GM23338 (cell line): Measurements from ENCODE around the gene OR8B12. TPM values are rescaled to one million over a fixed set of nuclear protein-coding genes. Genes with fewer than 3 reads are reported as not detected.
A peak's percentile ranks its signal among the peaks of the same experiment; 100 is the strongest.

Experiments used
- ATAC-seq: fragments of 200-7000 bp; cut with Tn5 transposase; 3 replicates; pipeline ENCODE4 v1.9.1; 2020
- DNase-seq: peaks from one replicate; pipeline ENCODE4 v3.0.0-alpha.2; 2015; ENCODE audit warnings: low spot score
- H2AFZ ChIP-seq: fragments of 200-600 bp; sonication (generic); 2 replicates; pipeline ENCODE4 v1.8.0; 2016; ENCODE audit warnings: antibody characterized with exemption, mild to moderate bottlenecking, moderate library complexity
- H3F3A ChIP-seq: fragments of 200-600 bp; sonication (generic); replicated peaks from 2 replicates; pipeline ENCODE4 v1.8.0; 2017; ENCODE audit warnings: antibody characterized with exemption, mixed run types, low read depth
- H3K27ac ChIP-seq: fragments of 200-600 bp; sonication (generic); 2 replicates; pipeline ENCODE4 v1.6.1; 2016; ENCODE audit warnings: low read depth
- H3K27me3 ChIP-seq: fragments of 200-600 bp; sonication (generic); 2 replicates; pipeline ENCODE4 v1.8.0; 2016; ENCODE audit warnings: mild to moderate bottlenecking, mixed run types, moderate library complexity; ENCODE audit not compliant: insufficient read depth
- H3K36me3 ChIP-seq: fragments of 200-600 bp; sonication (generic); 2 replicates; pipeline ENCODE4 v1.8.0; 2016; ENCODE audit warnings: mild to moderate bottlenecking; ENCODE audit not compliant: insufficient read depth
- H3K4me1 ChIP-seq: fragments of 200-600 bp; sonication (generic); 2 replicates; pipeline ENCODE4 v1.8.0; 2016; ENCODE audit warnings: mild to moderate bottlenecking, moderate library complexity; ENCODE audit not compliant: insufficient read depth
- H3K4me2 ChIP-seq: fragments of 200-600 bp; sonication (generic); 2 replicates; pipeline ENCODE4 v1.7.1; 2017; ENCODE audit warnings: mixed run types
- H3K4me3 ChIP-seq: fragments of 200-600 bp; sonication (generic); 2 replicates; pipeline ENCODE4 v1.6.1; 2016; ENCODE audit warnings: mixed run types
- H3K79me2 ChIP-seq: fragments of 200-600 bp; sonication (generic); replicated peaks from 2 replicates; pipeline ENCODE4 v1.8.0; 2017; ENCODE audit warnings: mild to moderate bottlenecking; ENCODE audit not compliant: insufficient read depth
- H3K9me2 ChIP-seq: fragments of 200-600 bp; sonication (generic); 2 replicates; pipeline ENCODE4 v1.8.0; 2017; ENCODE audit not compliant: insufficient read depth
- H4K20me1 ChIP-seq: fragments of 200-600 bp; sonication (generic); replicated peaks from 2 replicates; pipeline ENCODE4 v1.8.0; 2017; ENCODE audit warnings: mild to moderate bottlenecking; ENCODE audit not compliant: insufficient read depth
- H3K27ac Mint-ChIP-seq: 2 replicates; pipeline ENCODE4 v1.8.0; 2020; ENCODE audit warnings: inconsistent platforms, mild to moderate bottlenecking, moderate library complexity, mixed read lengths
- H3K27me3 Mint-ChIP-seq: 3 replicates; pipeline ENCODE4 v1.8.0; 2022; ENCODE audit warnings: low read depth, mild to moderate bottlenecking, moderate library complexity, mixed read lengths, inconsistent platforms; ENCODE audit not compliant: insufficient read depth, poor library complexity
- H3K36me3 Mint-ChIP-seq: 3 replicates; pipeline ENCODE4 v1.8.0; 2021; ENCODE audit warnings: low read depth, mild to moderate bottlenecking, inconsistent platforms, moderate library complexity, mixed read lengths
- H3K4me1 Mint-ChIP-seq: 3 replicates; pipeline ENCODE4 v1.8.0; 2020; ENCODE audit warnings: mild to moderate bottlenecking, inconsistent platforms, mixed read lengths
- H3K4me3 Mint-ChIP-seq: 3 replicates; pipeline ENCODE4 v1.8.0; 2021; ENCODE audit warnings: moderate library complexity, mild to moderate bottlenecking, inconsistent platforms, mixed read lengths
- H3K9me3 Mint-ChIP-seq: 3 replicates; pipeline ENCODE4 v1.8.0; 2020; ENCODE audit warnings: moderate library complexity, mild to moderate bottlenecking, inconsistent platforms, mixed read lengths
- CREB1 ChIP-seq: fragments of 250-450 bp; sonication (Bioruptor Pico); IDR thresholded peaks from 2 replicates; pipeline ENCODE4 v1.5.0; 2020; ENCODE audit warnings: low read depth, mild to moderate bottlenecking, moderate library complexity
- CTCF ChIP-seq, 2 experiments: fragments of 200-600 bp in 1 of 2; sonication (generic) in 1 of 2; conservative IDR thresholded peaks; 2 replicates each; pipeline versions ENCODE4 v1.5.1 to v1.6.1; 2016 to 2017; ENCODE audit warnings: antibody characterized with exemption in 2 of 2, low read depth in 2 of 2, mild to moderate bottlenecking in 2 of 2, moderate library complexity in 1 of 2
- ETS1 ChIP-seq: IDR thresholded peaks from 2 replicates; pipeline ENCODE4 v1.6.1; 2016; ENCODE audit warnings: antibody characterized with exemption
- EZH2 ChIP-seq: fragments of 200-600 bp; sonication (generic); IDR thresholded peaks from one replicate; pipeline ENCODE4 v1.8.0; 2017; ENCODE audit warnings: antibody characterized with exemption, mild to moderate bottlenecking, low read depth; ENCODE audit not compliant: unreplicated experiment
- EZH2phosphoT487 ChIP-seq: fragments of 200-600 bp; sonication (generic); IDR thresholded peaks from one replicate; pipeline ENCODE4 v1.8.1; 2018; ENCODE audit warnings: antibody characterized with exemption; ENCODE audit not compliant: unreplicated experiment
- JUNB ChIP-seq: IDR thresholded peaks from one replicate; pipeline ENCODE4 v1.6.1; 2016; ENCODE audit warnings: antibody characterized with exemption; ENCODE audit not compliant: unreplicated experiment
- NANOG ChIP-seq: IDR thresholded peaks from 2 replicates; pipeline ENCODE4 v1.6.1; 2016; ENCODE audit warnings: antibody characterized with exemption, borderline replicate concordance
- POLR2AphosphoS5 ChIP-seq: IDR thresholded peaks from 2 replicates; pipeline ENCODE4 v1.6.1; 2016; ENCODE audit warnings: antibody characterized with exemption, low read depth
- REST ChIP-seq: IDR thresholded peaks from one replicate; pipeline ENCODE4 v1.6.1; 2018; ENCODE audit warnings: antibody characterized with exemption; ENCODE audit not compliant: unreplicated experiment
- ZNF114 ChIP-seq: fragments of 250-450 bp; sonication (Bioruptor Pico); IDR thresholded peaks from 2 replicates; pipeline ENCODE4 v1.5.0; 2020; ENCODE audit warnings: mild to moderate bottlenecking, moderate library complexity
- ZNF331 ChIP-seq: fragments of 250-450 bp; sonication (Bioruptor Pico); IDR thresholded peaks from 2 replicates; pipeline ENCODE4 v1.5.0; 2020; ENCODE audit warnings: low read depth, mild to moderate bottlenecking, moderate library complexity
- ZNF462 ChIP-seq: fragments of 250-450 bp; sonication (Bioruptor Pico); IDR thresholded peaks from 2 replicates; pipeline ENCODE4 v1.5.0; 2020; ENCODE audit warnings: mild to moderate bottlenecking, moderate library complexity
- polyA plus RNA-seq: library from polyadenylated mRNA; unstranded; fragments of >200 nt; fragmentation: Nextera tagmentation; extraction: Ambion mirVana; gene quantifications from 2 replicates; pipeline ENCODE4 v1.2.1, GENCODE V29; 2016
- total RNA-seq: library from RNA; depleted of rRNA; stranded (reverse); fragments of >200 nt; shearing (Covaris generic); gene quantifications from 2 replicates; pipeline ENCODE4 v1.2.3, GENCODE V29; 2014

The OR8B12 gene
- total and polyA plus RNA-seq, 2 experiments from 2014 or later: not detected

- no peak overlapping the region for H3K4me3 ChIP-seq
- no peaks in the 10 kb centered on the region for H3K9me2 ChIP-seq
- H3K4me2 ChIP-seq: no peak overlapping the region
- ATAC-seq (no peak), DNase-seq (no peak)
- H3K36me3 ChIP-seq: no peaks in the 10 kb centered on the region
- H3K27me3 ChIP-seq: no peaks in the 10 kb centered on the region
- no peaks in the 10 kb centered on the region for H4K20me1 ChIP-seq
- Mint-ChIP-seq H3K36me3 (no peaks in the 10 kb centered on the region), H3K4me1 (no peaks in the 10 kb centered on the region), H3K27ac (no peak overlapping the region), H3K27me3 (peaks cover 1% of the 10 kb centered on the region), H3K9me3 (peaks cover 3% of the 10 kb centered on the region; the same call in 2 of the 3 replicates), H3K4me3 (no peak overlapping the region)
- H3K79me2 ChIP-seq: no peaks in the 10 kb centered on the region
- no peak overlapping the region for H3K27ac ChIP-seq
- no peaks in the 10 kb centered on the region for H3K4me1 ChIP-seq
- H2AFZ ChIP-seq: peak overlapping the region; percentile 81; the same call in 1 of the 2 replicates
- H3F3A ChIP-seq: no peaks in the 10 kb centered on the region
- TF ChIP-seq ZNF331 (CRISPR knock-in tag) (no peak), POLR2AphosphoS5 (no peak), ZNF462 (no peak), ZNF114 (CRISPR knock-in tag) (no peak), REST (no peak), JUNB (no peak), ETS1 (no peak), NANOG (no peak), EZH2 (no peak), CREB1 (CRISPR knock-in tag) (no peak), CTCF (conservative IDR thresholded peaks at IDR 0.05; ENCODE audit: low read depth in 2 of 2) (no peak), EZH2phosphoT487 (no peak)
Measured at GRCh38 chr11:124493016-124493655, 50.3 kb downstream of the OR8B12 start.
